Spleen (tissue), 7 donors: ENCODE data around the gene CXCR3.

Source experiments
- CTCF ChIP-seq, 11 experiments: fragments of 200-600 bp in 7 of 11; fragments of 450-650 bp in 4 of 11; sonication (generic) in 4 of 11; IDR thresholded peaks in 8 of 11; conservative IDR thresholded peaks in 3 of 11; 1 replicate in 7 of 11; 2 replicates in 4 of 11; pipeline versions ENCODE4 v1.4.0 to v1.8.0; 2016 to 2021; ENCODE audit warnings: antibody characterized with exemption in 11 of 11, inconsistent platforms in 4 of 11, mild to moderate bottlenecking in 1 of 11
- POLR2A ChIP-seq, 3 donors: fragments of 450-650 bp; IDR thresholded peaks; one replicate each; pipeline ENCODE4 v1.5.1; 2017; ENCODE audit warnings: antibody characterized with exemption in 3 of 3, mild to moderate bottlenecking in 1 of 3
- POLR2AphosphoS5 ChIP-seq, 3 donors: sonication (generic); formaldehyde crosslinking; IDR thresholded peaks; one replicate each; pipeline ENCODE4 v1.5.1; 2017; ENCODE audit warnings: antibody characterized with exemption in 3 of 3
- donor health status: DM: no; HTN: no; CAD: no; lungs with moderate emphysema.
- donor health status: DM: no; HTN: no; CAD: no.
- donor health status: DM: no; HTN: no; CAD: no.

DNA sequence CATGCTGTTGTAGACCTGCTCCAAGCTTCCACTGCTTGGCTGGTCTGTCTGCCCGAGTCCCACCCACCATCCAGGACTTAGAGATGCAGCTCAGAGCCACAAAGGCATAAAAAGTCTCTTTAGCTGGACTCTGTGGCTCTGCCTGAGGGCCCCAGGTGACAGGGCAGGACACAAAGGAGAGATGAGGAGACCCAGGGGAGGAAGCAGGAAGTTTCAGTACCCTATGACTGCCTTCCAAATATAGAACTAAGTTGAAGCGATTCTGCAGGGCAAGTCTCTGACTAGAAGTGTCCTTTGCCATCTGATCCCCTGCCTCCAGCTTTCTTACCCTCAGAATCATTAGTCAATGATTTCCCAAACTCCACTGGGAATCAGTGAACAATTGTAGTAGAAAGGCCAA is 11.2 kb upstream of the CXCR3 start:
- TF ChIP-seq CTCF (IDR thresholded peaks at IDR 0.05 in 8 of 11, conservative IDR thresholded peaks at IDR 0.05 in 3 of 11), result no peak
- TF ChIP-seq POLR2A (IDR thresholded peaks at IDR 0.05), result no peak
- TF ChIP-seq POLR2AphosphoS5 (IDR thresholded peaks at IDR 0.05), result no peak
